Measurements from ENCODE around the gene GAPT. TPM values are rescaled to one million over a fixed set of nuclear protein-coding genes. Genes with fewer than 3 reads are reported as not detected.

Gene GAPT
- total RNA-seq, 1 donor from 2014 or later = not detected

DNA sequence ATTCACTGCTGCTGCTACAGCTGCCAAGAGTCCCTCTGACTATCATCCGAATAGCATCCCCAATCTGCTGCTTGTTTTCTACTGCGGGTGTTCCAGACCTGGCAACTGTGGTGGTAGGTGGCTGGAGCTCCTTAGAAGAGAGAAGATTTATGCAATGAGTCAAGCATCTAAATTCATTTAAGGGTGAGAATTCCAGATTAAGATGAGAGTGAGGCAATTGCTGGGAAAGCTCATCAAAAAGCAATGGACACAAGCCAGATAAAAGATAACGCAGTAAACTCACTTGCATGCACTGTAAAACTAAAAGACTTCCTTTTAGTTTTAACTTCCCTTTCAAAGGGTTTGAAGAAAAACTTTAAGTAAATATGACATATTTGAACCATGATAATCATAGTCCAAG, 35.2 kb upstream of the GAPT start:
- Mint-ChIP-seq H3K36me3 (ENCODE audit: low read depth) (peaks cover 10% of the 10 kb centered on the region), H3K9me3 (no peaks in the 10 kb centered on the region), H3K27ac (no peak overlapping the region), H3K4me3 (no peak overlapping the region), H3K27me3 (ENCODE audit: insufficient read depth) (peaks cover 25% of the 10 kb centered on the region), H3K4me1 (ENCODE audit: low read depth) (peaks cover 12% of the 10 kb centered on the region)
- no peak for DNase-seq (ENCODE audit: low spot score)
- intact Hi-C loops (cut with micrococcal nuclease) = no loop called here

DNA sequence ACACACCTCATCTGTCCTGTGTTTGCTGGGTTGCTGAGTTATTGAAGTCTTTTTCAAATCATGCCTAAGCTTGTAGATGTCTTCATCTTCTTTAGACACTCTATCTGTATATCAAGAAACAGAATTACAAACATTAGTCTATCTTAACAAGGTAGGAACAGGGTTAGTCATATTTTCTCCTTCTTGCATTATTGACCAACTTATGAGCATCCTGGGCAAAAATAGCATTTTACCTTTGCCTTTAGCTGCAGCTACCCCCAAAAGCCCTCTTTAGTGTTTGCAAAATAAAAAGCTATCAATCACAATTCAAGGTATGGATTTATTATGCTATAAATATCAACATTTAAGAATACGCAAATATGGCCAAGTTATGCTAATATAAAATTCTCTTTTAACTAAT, 34.7 kb upstream of the GAPT start:
- intact Hi-C loops (cut with micrococcal nuclease) = no loop called here
- H3K27ac Mint-ChIP-seq = no peak overlapping the region
- no peak overlapping the region for H3K4me3 Mint-ChIP-seq
- DNase-seq (ENCODE audit: low spot score) = no peak
- H3K27me3 Mint-ChIP-seq (ENCODE audit: insufficient read depth) = peaks cover 25% of the 10 kb centered on the region
- H3K36me3 Mint-ChIP-seq (ENCODE audit: low read depth) = peaks cover 10% of the 10 kb centered on the region
- H3K4me1 Mint-ChIP-seq (ENCODE audit: low read depth) = peaks cover 15% of the 10 kb centered on the region
- no peaks in the 10 kb centered on the region for H3K9me3 Mint-ChIP-seq

DNA sequence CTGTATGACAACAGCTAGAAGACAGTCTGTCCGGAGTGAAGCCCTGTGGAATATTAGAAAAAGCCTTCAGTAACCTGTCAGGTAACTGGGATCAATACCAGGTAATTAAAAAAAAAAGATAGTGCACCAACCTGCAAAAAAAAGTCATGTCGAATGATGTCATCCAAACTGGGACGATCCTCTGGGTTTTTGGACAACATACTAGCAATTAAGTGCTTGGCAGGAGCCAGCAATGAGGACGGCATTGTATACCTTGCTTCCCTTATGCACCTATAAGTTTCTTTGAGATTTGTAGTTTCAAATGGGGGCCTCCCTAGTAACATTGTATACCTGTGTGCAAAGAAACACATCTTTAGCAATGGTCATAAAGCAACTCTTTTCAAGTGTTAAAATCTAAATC, 34.2 kb upstream of the GAPT start:
- no peak overlapping the region for H3K27ac Mint-ChIP-seq
- H3K27me3 Mint-ChIP-seq (ENCODE audit: insufficient read depth) = peaks cover 22% of the 10 kb centered on the region
- peaks cover 15% of the 10 kb centered on the region for H3K4me1 Mint-ChIP-seq (ENCODE audit: low read depth)
- peaks cover 10% of the 10 kb centered on the region for H3K36me3 Mint-ChIP-seq (ENCODE audit: low read depth)
- no peak for DNase-seq (ENCODE audit: low spot score)
- H3K4me3 Mint-ChIP-seq = no peak overlapping the region
- H3K9me3 Mint-ChIP-seq = no peaks in the 10 kb centered on the region
- intact Hi-C loops (cut with micrococcal nuclease) = no loop called here

DNA sequence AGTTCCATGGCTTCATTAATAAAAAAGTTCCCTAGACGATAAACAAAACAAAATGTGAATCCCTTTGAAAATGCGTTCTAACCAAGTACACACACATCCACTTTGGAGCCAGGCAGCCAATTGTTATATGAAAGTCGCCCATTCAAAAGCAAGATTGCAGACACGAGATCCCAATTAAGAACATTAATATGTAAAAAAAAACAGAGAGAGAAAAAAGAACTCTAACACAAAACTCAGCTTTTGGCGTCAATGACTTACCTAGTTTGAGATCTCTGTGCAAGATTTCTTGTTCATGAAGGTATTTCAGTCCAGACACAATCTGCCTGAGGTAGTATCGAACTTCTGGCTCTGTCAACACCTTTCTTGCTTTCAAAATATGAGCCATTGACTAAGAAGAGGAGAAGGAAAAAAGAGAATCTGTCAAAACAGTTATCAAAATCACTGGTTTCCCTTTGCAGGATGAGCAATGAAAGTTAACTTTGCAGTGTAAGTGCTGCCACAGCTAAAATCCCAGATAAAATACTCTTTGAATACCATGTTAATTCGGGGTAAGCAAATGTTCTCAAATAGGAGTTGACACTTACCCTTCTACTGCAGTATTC, 33.0 kb upstream of the GAPT start:
- peaks cover 15% of the 10 kb centered on the region for H3K4me1 Mint-ChIP-seq (ENCODE audit: low read depth)
- H3K27me3 Mint-ChIP-seq (ENCODE audit: insufficient read depth) = peaks cover 16% of the 10 kb centered on the region
- no peaks in the 10 kb centered on the region for H3K9me3 Mint-ChIP-seq
- no peak overlapping the region for H3K27ac Mint-ChIP-seq
- peaks cover 10% of the 10 kb centered on the region for H3K36me3 Mint-ChIP-seq (ENCODE audit: low read depth)
- H3K4me3 Mint-ChIP-seq = peak overlapping the region; percentile 54
- DNase-seq (ENCODE audit: low spot score) = no peak
- intact Hi-C loops (cut with micrococcal nuclease) = no loop called here

DNA sequence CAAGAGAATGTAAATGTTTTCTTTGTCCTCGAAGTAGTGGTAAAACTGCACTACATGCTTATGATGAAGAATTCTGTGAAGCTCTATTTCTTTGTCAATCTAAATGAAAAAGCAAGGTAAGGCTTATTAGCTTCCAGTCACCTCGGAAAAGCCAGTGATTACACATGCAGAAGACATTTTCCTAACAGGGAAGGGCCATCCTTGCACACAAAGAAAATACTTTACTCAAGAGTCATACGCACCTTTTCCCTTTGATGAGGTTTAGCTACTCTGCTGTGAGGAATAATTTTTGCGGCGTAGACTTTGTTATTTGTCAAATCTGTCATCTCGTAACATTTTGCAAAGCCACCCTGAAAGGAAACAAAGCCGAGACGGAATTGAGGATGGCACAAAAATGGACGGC, 32.5 kb upstream of the GAPT start:
- H3K36me3 Mint-ChIP-seq (ENCODE audit: low read depth) = peaks cover 10% of the 10 kb centered on the region
- no peaks in the 10 kb centered on the region for H3K9me3 Mint-ChIP-seq
- peaks cover 15% of the 10 kb centered on the region for H3K4me1 Mint-ChIP-seq (ENCODE audit: low read depth)
- H3K27me3 Mint-ChIP-seq (ENCODE audit: insufficient read depth) = peaks cover 16% of the 10 kb centered on the region
- no peak overlapping the region for H3K27ac Mint-ChIP-seq
- no peak for DNase-seq (ENCODE audit: low spot score)
- intact Hi-C loops (cut with micrococcal nuclease) = loop anchor here (1.0 kb wide), 1 partner anchor 1285 kb away; no protein-coding TSS in a partner anchor
- H3K4me3 Mint-ChIP-seq = peak overlapping the region; percentile 83

DNA sequence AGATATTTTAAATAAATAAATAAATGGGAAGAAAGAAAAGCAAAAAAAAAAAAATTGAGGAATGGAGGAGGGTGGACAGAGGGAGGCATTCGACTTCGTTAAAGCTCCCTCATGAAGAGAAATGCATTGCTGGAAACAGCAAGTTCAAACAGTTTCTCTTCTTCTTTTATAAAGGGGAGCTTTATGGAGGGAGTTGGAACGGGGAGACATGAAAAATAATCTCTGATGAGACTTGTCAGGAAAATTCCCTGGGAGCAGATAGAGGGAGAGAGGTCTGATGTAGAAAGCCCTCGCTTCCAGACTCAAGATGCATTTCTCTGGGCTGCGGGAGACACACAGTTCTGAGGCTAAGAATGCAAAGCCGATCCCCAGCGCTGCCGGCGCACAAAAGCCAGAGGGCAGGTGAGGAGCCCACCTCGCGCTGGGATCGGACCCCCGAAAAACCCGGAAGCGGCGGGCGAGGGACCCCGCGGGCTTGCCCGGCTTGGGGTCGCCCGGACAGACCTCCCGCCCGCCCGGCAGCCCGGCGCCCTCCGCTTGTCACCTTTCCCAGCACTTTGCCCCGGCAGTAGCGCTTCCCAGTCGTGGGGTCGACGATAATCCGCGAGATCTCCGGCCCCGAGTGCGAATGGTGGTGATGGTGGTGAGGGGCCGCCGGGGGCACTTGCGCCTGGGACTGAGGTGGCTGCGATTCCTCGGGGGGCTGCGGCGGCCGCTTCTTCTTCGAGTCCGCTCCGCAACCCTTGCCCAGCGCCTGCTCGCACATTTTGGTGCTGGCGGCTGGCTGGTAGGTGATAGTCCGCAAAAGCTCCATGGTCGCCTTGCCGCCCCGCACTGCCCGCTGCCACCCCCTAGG, 31.9 kb upstream of the GAPT start:
- Mint-ChIP-seq H3K4me3 (peak overlapping the region; percentile 83), H3K4me1 (ENCODE audit: low read depth) (peaks cover 15% of the 10 kb centered on the region), H3K9me3 (no peaks in the 10 kb centered on the region), H3K27ac (peak overlapping the region; percentile 64), H3K27me3 (ENCODE audit: insufficient read depth) (peaks cover 16% of the 10 kb centered on the region), H3K36me3 (ENCODE audit: low read depth) (peaks cover 10% of the 10 kb centered on the region)
- no peak for DNase-seq (ENCODE audit: low spot score)
- intact Hi-C loops (cut with micrococcal nuclease) = loop anchor here (1.0 to 5.0 kb wide), 7 partner anchors 680 to 1559 kb away; partner anchors contain the start of gene SETD9

DNA sequence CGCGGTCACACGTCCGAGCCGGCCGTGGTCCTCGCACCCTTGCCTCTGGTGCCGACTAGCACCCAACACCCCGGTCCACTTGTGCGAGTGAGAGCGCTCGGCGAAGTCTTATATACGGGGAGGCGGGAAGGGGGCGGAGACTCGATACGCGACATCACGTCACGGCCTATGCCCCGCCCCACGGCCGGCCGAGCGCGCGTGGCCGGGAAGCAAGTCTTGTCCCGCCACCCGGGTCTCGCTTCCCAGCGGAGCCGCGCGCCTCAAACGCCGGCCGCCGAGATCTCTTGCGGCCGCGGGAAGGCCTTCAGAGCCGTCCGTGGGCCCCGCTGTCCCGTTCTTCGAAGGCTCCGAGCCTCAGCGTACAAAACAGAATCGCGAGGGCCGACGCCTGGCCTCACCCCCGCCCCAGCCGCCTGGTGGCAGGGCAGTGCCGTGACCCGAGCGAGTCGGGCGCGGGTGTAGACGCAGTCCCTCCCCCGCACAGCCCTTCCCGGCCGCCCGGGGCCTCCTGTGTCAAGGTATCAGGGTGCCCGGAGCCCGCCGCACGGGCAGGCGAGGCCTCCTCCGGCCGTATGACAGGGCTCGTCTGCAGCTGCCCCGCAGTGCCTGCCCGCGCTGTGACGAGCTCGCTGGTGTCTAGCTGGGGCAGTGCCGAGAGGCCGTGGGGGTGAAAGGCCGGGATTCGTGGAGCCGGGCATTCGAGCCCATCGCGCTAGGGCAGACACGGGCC, 31.1 kb upstream of the GAPT start, which contains the start of gene PLK2:
Gene PLK2 (minus strand): TSS at position 85 of the 730 bp plus-strand sequence. CDS start 127 bp downstream, outside the sequence.
- Mint-ChIP-seq H3K9me3 (no peaks in the 10 kb centered on the region), H3K36me3 (ENCODE audit: low read depth) (peaks cover 3% of the 10 kb centered on the region), H3K27ac (peak within 1 kb of the TSS; percentile 64), H3K27me3 (ENCODE audit: insufficient read depth) (peaks cover 16% of the 10 kb centered on the region), H3K4me1 (ENCODE audit: low read depth) (peaks cover 15% of the 10 kb centered on the region), H3K4me3 (peak within 1 kb of the TSS; percentile 83)
- DNase-seq (ENCODE audit: low spot score) = peak; percentile 86
- intact Hi-C loops (cut with micrococcal nuclease) = loop anchor here (1.0 to 5.0 kb wide), 6 partner anchors 681 to 1559 kb away; partner anchors contain the start of gene SETD9

DNA sequence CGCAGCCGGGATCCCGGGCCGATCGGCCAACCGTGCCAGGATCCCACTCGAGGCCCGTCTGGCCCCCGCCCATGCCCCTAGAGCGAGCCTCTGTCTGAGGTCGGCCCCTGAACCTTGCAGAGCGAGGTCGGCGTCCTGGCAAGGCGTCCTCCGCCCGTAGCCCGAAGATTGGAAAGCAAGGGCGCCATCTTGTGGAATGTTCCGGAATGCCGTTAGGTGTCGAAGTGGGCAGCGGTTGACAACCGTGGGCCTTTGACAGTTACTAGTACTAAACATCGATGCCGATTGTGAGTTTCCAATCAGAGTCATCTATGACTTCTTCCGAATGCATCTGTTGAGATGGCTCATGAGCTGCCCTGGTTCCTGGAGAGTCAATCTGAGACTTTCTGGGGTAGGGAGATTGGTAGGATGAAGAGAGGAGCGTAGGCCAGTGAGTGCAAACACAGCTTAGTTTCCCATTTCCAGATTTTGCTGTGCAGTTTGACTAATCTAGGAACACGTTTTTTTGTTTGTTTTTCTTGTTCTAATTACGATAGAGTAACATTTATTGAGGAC, 30.4 kb upstream of the GAPT start:
- intact Hi-C loops (cut with micrococcal nuclease) = loop anchor here (1.0 to 5.0 kb wide), 6 partner anchors 682 to 1560 kb away; partner anchors contain the start of gene SETD9
- DNase-seq (ENCODE audit: low spot score) = peak; percentile 85
- Mint-ChIP-seq H3K27ac (peak overlapping the region; percentile 59), H3K9me3 (no peaks in the 10 kb centered on the region), H3K36me3 (ENCODE audit: low read depth) (peaks cover 2% of the 10 kb centered on the region), H3K4me3 (peak overlapping the region; percentile 2), H3K4me1 (ENCODE audit: low read depth) (peaks cover 15% of the 10 kb centered on the region), H3K27me3 (ENCODE audit: insufficient read depth) (peaks cover 16% of the 10 kb centered on the region)

DNA sequence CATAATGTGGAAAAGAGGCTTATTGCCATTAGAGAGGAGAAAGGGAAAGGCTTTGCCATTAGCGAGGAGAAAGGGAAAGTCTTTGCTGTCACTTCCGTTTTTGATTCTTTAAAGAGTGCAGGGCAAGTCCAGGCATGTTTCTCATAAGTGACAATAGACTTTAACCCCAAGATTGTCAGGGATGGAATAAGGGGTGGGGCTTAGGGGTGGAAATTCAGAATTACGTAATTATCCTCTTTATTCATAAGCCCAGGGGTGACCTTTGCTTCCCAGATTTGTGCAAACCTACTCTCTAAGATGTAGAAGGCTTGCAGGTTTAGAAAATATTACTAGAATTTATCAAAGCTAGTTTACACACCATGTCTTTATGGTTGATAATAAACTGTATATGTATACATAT, 29.1 kb upstream of the GAPT start:
- Mint-ChIP-seq H3K27me3 (ENCODE audit: insufficient read depth) (peaks cover 14% of the 10 kb centered on the region), H3K4me1 (ENCODE audit: low read depth) (peaks cover 24% of the 10 kb centered on the region), H3K27ac (no peak overlapping the region), H3K36me3 (ENCODE audit: low read depth) (no peaks in the 10 kb centered on the region), H3K9me3 (no peaks in the 10 kb centered on the region), H3K4me3 (no peak overlapping the region)
- intact Hi-C loops (cut with micrococcal nuclease) = loop anchor here (1.0 to 5.0 kb wide), 2 partner anchors 812 to 1080 kb away; no protein-coding TSS in a partner anchor
- DNase-seq (ENCODE audit: low spot score) = no peak

DNA sequence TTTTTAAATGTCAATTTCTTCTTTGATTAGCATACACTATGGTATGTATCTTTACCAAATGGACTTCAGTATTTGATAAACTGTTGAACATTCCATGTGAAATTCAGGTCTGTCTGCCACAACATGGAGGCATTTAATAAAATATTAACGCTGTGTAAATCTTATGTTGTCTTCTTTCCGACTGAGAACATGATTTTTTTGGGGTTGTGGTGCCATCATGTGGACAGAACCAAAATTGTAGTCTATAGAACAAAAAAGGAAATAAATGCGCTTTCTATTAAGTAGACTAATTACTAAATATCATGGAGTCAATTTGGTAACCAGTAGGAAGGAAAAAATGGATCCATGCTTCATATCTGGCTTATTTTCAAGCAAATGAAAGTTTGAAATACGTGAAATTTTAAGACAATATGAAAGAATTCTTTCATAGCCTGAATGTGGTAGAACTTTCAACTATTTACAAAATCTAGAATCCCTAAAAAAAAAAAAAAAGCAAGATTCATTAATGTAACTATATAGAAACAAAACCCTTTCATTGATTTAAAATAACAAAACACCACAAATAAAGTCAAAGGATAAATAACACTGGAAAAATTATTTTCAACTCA, 28.5 kb upstream of the GAPT start:
- H3K27ac Mint-ChIP-seq = no peak overlapping the region
- no peaks in the 10 kb centered on the region for H3K36me3 Mint-ChIP-seq (ENCODE audit: low read depth)
- no peaks in the 10 kb centered on the region for H3K9me3 Mint-ChIP-seq

DNA sequence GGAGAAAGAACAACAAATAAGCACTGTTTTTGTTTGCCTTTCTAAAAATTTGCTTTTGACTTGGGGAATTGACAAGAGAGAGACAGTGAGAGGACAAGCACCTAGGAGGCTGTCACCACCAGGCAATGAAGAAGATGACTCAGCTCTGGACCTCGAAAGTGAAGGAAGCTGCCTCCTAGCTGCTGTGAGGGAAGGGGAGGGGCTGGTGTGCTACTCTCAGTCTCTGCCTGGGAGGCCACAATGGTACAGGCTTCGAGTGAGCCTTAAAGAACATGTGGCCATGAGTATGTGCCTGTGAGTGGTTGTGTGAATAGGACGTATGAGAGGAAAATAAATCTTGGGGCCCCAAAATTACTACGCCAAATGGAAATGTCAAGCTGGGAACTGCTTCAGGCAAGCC, 24.3 kb upstream of the GAPT start:
- intact Hi-C loops (cut with micrococcal nuclease) = no loop called here
- Mint-ChIP-seq H3K27ac (no peak overlapping the region), H3K4me1 (ENCODE audit: low read depth) (peaks cover 10% of the 10 kb centered on the region), H3K27me3 (ENCODE audit: insufficient read depth) (peaks cover 9% of the 10 kb centered on the region), H3K4me3 (no peak overlapping the region), H3K36me3 (ENCODE audit: low read depth) (no peaks in the 10 kb centered on the region), H3K9me3 (no peaks in the 10 kb centered on the region)
- peak; percentile 25 for DNase-seq (ENCODE audit: low spot score)

More for the DNA sequence above, 28.5 kb upstream of the GAPT start:
- peak; percentile 26 for DNase-seq (ENCODE audit: low spot score)
- H3K4me1 Mint-ChIP-seq (ENCODE audit: low read depth) = peaks cover 25% of the 10 kb centered on the region
- no peak overlapping the region for H3K4me3 Mint-ChIP-seq
- peaks cover 14% of the 10 kb centered on the region for H3K27me3 Mint-ChIP-seq (ENCODE audit: insufficient read depth)
- intact Hi-C loops (cut with micrococcal nuclease) = loop anchor here (1.0 to 5.0 kb wide), 2 partner anchors 812 to 1080 kb away; no protein-coding TSS in a partner anchor

DNA sequence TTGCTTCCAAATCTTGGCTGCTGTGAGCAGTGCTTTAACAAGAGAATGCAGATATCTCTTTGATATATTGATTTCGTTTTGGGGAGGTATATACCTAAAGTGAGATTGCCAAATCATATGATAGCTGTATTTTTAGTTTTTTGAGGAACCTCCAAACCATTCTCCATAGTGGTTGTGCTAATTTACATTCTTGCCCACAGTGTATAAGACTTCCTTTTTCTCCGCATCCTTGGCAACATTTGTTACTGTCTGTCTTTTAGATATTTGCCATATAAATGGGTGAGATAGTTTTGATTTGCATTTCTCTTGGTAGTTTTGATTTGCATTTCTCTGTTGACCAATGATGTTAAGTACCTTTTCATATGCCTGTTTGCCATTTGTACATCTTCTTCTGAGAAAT, 21.3 kb upstream of the GAPT start:
- Mint-ChIP-seq H3K36me3 (ENCODE audit: low read depth) (no peaks in the 10 kb centered on the region), H3K27me3 (ENCODE audit: insufficient read depth) (peaks cover 9% of the 10 kb centered on the region), H3K4me1 (ENCODE audit: low read depth) (peaks cover 10% of the 10 kb centered on the region), H3K4me3 (no peak overlapping the region), H3K9me3 (no peaks in the 10 kb centered on the region), H3K27ac (no peak overlapping the region)
- intact Hi-C loops (cut with micrococcal nuclease) = no loop called here
- DNase-seq (ENCODE audit: low spot score) = no peak
